Kidney (tissue), 14 donors: Measurements from ENCODE around the gene ANKRD9. TPM values are rescaled to one million over a fixed set of nuclear protein-coding genes. Genes with fewer than 3 reads are reported as not detected.

Experiments used
- DNase-seq, 5 donors: peaks; one replicate each; pipeline ENCODE4 v3.0.0-alpha.2; 2013 to 2020
- FAIRE-seq: peaks from 2 replicates; lab custom pipeline; 2012; peaks lifted over from hg19 to GRCh38; lab: Jason Lieb, UNC
- H3K27ac ChIP-seq, 2 donors: one replicate each; pipeline ENCODE4 v1.7.0; 2013; ENCODE audit warnings: low read depth in 2 of 2, low read length in 2 of 2, inconsistent platforms in 1 of 2
- H3K27me3 ChIP-seq: one replicate; pipeline ENCODE4 v1.7.1; 2013; ENCODE audit warnings: low read length, inconsistent platforms; ENCODE audit not compliant: control insufficient read depth, insufficient read depth
- H3K36me3 ChIP-seq, 3 donors: one replicate each; pipeline versions ENCODE4 v1.7.0 to v1.7.1; 2013; ENCODE audit warnings: low read length in 3 of 3, control low read depth in 1 of 3, inconsistent platforms in 1 of 3; ENCODE audit not compliant: insufficient read depth in 3 of 3, control insufficient read depth in 2 of 3
- H3K4me1 ChIP-seq, 3 donors: one replicate each; pipeline versions ENCODE4 v1.7.0 to v1.7.1; 2013; ENCODE audit warnings: low read length in 3 of 3, inconsistent platforms in 1 of 3, low read depth in 1 of 3; ENCODE audit not compliant: control insufficient read depth in 2 of 3, insufficient read depth in 2 of 3
- H3K4me3 ChIP-seq, 3 donors: one replicate each; pipeline versions ENCODE4 v1.7.0 to v1.8.1; 2013; ENCODE audit warnings: low read length in 3 of 3, control low read depth in 1 of 3, inconsistent platforms in 1 of 3
- H3K9ac ChIP-seq, 3 donors: one replicate each; pipeline versions ENCODE4 v1.7.0 to v1.7.1; 2013; ENCODE audit warnings: low read length in 3 of 3, control low read depth in 1 of 3, inconsistent platforms in 1 of 3
- H3K9me3 ChIP-seq, 3 donors: one replicate each; pipeline versions ENCODE4 v1.7.0 to v1.7.1; 2013; ENCODE audit warnings: low read length in 3 of 3, control low read depth in 1 of 3, inconsistent platforms in 1 of 3; ENCODE audit not compliant: control insufficient read depth in 2 of 3, insufficient read depth in 1 of 3
- CTCF ChIP-seq: IDR thresholded peaks from 3 replicates; pipeline ENCODE4 v1.5.1; 2012; ENCODE audit warnings: mild to moderate bottlenecking, moderate library complexity, borderline replicate concordance; ENCODE audit not compliant: insufficient read depth; ENCODE audit errors: extremely low read depth
- intact Hi-C: fragments of 100-400 bp; cut with DNase I; formaldehyde crosslinking; loops from one replicate; pipeline ENCODE4 v1.11.1; 2022
- polyA plus RNA-seq: library from polyadenylated mRNA; stranded (reverse); fragments of 350-450 nt; fragmentation: Illumina TruSeq; extraction: RNeasy Lipid Tissue Mini Kit (QIAGEN cat#74804); gene quantifications from one replicate; pipeline ENCODE4 v1.2.3, GENCODE V29; 2014; ENCODE audit warnings: low read depth, low replicate concordance; ENCODE audit not compliant: insufficient read depth
- total RNA-seq: library from RNA; stranded (reverse); fragmentation: NEBNext Ultra II Directional; extraction: Animal tissue kit (Norgen Biotek cat#: 25700); gene quantifications from one replicate; pipeline ENCODE4 v1.2.1, GENCODE V29; 2021
- donor health status: control.
- donor health status: control.
- donor health status: control.
- donor health status: control.
- donor health status: control.
- donor health status: DM: yes; HTN: yes; CAD: no.
- donor health status: Normal renal cell carcinoma (clear cell type).

The ANKRD9 gene
- total and polyA plus RNA-seq, 2 donors from 2014 or later, result 18.7 to 26.0 TPM

DNA sequence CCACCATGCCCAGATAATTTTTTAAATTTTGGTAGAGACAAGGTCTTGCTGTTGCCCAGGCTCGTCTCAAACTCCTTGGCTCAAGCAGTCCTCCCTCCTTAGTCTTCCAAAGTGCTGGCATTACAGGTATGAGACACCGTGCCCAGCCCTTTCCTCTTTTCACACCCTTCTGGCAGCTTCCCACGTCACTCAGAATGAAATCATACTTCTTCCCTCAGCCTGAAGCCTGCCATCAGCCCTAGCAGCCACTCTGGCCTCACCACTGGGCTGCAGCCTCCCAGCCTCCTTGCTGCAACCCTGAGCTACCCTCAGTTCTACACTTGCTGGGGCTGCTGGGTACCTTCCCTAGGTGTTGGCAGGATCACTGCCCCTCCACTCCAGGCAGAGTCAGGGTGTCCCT lies 18.2 kb downstream of the ANKRD9 start:
- DNase-seq, result no peak
- Histone ChIP-seq H3K27ac (no peak overlapping the region), H3K36me3 (no peaks in the 10 kb centered on the region), H3K9me3 (no peaks in the 10 kb centered on the region), H3K27me3 (no peaks in the 10 kb centered on the region), H3K4me1 (no peaks in the 10 kb centered on the region), H3K4me3 (no peak overlapping the region), H3K9ac (no peak overlapping the region)
- intact Hi-C loops, result no loop called here
- TF ChIP-seq CTCF, result no peak
- no peak for FAIRE-seq

DNA sequence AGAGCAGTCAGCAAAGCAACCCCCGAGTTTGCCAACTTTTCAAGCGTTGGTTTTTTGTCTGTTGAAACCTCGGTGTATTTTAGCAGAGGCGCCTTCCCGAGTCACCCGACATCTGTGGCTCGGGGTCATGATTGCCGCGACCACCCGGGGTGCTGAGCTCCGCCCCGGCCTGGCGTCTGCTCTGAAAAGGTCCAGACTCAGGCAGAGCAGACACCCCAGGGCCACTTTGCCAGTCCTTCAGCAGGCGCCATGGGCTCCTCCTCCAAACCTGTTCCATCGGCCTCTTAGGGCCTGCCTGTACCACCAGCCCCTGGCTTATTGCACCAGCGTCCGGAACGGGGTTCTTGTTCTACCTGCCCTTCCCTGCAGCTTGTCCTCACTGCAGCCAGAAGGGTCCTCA lies 19.1 kb downstream of the ANKRD9 start:
- no peak for TF ChIP-seq CTCF
- no peaks in the 10 kb centered on the region for H3K27me3 ChIP-seq
- H3K36me3 ChIP-seq, result no peaks in the 10 kb centered on the region
- no peaks in the 10 kb centered on the region for H3K9me3 ChIP-seq
- H3K4me3 ChIP-seq, result no peak overlapping the region
- H3K27ac ChIP-seq, result no peak overlapping the region
- DNase-seq, result no peak
- no peak overlapping the region for H3K9ac ChIP-seq
- no peak for FAIRE-seq
- no peaks in the 10 kb centered on the region for H3K4me1 ChIP-seq
- intact Hi-C loops, result no loop called here

DNA sequence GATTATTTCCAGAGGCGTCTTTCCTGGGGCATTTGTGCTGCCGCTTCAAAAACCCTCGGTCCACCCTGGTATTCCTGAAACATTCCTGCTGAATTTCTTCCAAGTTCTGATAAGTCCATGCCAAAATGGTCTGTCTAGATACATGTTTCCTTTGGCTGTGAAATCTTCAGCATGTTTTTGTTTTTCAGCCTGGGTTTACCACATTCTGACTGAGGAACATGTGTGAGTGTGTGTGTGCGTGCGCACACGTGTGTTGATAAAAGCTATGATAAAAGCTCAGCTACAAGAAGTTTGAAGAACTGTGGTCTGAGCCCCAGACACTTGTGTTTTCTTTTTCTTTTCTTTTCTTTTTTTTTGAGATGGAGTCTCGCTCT lies 22.4 kb downstream of the ANKRD9 start:
- no peak for DNase-seq
- FAIRE-seq, result no peak

More for the DNA sequence above, 22.4 kb downstream of the ANKRD9 start:
- Histone ChIP-seq H3K27ac (no peak overlapping the region), H3K36me3 (no peaks in the 10 kb centered on the region), H3K9ac (no peak overlapping the region), H3K9me3 (no peaks in the 10 kb centered on the region), H3K4me1 (no peaks in the 10 kb centered on the region), H3K4me3 (no peak overlapping the region), H3K27me3 (no peaks in the 10 kb centered on the region)
- intact Hi-C loops, result no loop called here
- no peak for TF ChIP-seq CTCF
